ENCODE results near the gene PCDHGB5.
"Not testable (repeated sequence)": the region's sequence is repeated elsewhere in the genome, so short reads cannot be mapped to it uniquely, and the experiment has no call there.

PCDHGB5 gene

GRCh38 chr5:141397756-141398551, at the start of gene PCDHGB5:
Gene PCDHGB5, plus strand, starts transcription at chr5:141397947. Its CDS starts 181 bp downstream, at chr5:141398128.
- not testable (repeated sequence) for DNase-seq (ENCODE audit: low read depth)

DNA sequence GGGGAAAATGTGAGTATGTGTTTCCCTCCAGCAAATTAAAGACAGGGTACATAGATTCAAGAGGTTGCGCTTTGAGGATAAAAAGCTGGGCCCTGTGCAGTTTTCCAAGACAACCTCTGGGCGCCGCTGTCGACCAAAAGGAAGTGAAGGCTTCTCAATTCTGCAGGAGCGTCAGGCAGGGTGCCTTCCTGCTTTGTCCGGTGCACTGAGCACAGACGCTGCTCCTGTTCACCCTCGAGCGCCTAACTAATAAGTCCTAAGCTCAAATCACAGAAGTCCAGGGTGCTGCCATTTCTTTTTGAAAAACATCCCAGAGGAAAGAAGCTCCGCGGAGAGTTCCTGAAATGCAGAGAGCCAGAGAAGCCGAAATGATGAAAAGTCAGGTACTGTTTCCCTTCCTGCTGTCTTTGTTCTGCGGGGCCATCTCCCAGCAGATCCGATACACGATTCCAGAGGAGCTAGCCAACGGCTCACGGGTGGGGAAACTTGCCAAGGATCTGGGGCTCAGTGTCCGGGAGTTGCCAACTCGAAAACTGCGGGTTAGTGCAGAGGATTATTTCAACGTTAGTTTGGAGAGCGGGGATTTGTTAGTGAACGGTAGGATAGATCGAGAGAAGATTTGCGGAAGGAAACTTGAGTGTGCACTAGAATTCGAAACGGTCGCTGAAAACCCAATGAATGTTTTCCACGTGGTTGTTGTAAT, 47.7 kb upstream of the PCDHGB5 start, which contains the start of gene PCDHGB1:
Gene PCDHGB1, plus strand, starts transcription at position 183 of the 703 bp plus-strand sequence. Its CDS starts 162 bp downstream, at position 345.
- no peak for DNase-seq (ENCODE audit: low read depth)

DNA sequence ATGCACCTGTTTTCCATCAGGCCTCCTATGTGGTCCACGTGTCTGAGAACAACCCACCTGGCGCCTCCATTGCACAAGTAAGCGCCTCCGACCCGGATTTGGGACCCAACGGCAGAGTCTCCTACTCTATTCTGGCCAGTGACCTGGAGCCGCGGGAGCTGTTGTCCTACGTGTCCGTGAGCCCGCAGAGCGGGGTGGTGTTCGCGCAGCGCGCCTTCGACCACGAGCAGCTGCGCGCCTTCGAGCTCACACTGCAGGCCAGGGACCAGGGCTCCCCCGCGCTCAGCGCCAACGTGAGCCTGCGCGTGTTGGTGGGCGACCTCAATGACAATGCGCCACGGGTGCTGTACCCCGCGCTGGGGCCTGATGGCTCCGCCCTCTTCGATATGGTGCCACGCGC, 46.2 kb upstream of the PCDHGB5 start:
- no peak for DNase-seq (ENCODE audit: low read depth)

- no peak for DNase-seq (ENCODE audit: low read depth)
These were observed 42.8 kb upstream of the PCDHGB5 start, which contains the start of gene PCDHGA4 for GRCh38 chr5:141354900-141355469. Gene PCDHGA4, plus strand, starts transcription at chr5:141355021. Its CDS starts 87 bp downstream, at chr5:141355108.

DNA sequence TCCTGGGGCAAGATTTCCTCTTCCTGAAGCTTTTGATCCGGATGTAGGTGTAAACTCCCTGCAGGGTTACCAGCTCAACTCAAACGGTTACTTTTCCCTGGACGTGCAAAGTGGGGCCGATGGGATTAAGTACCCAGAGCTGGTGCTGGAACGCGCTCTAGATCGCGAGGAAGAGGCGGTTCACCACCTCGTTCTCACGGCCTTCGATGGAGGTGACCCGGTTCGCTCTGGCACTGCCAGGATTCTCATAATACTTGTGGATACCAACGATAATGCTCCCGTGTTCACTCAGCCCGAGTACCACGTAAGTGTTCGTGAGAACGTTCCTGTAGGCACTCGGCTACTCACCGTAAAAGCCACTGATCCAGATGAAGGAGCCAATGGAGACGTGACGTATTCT, 42.1 kb upstream of the PCDHGB5 start:
- no peak for DNase-seq (ENCODE audit: low read depth)

- DNase-seq (ENCODE audit: low read depth), result no peak
These were observed 41.6 kb upstream of the PCDHGB5 start for GRCh38 chr5:141356133-141356532.

- no peak for DNase-seq (ENCODE audit: low read depth)
These were observed 40.8 kb upstream of the PCDHGB5 start for GRCh38 chr5:141356950-141357349.

DNA sequence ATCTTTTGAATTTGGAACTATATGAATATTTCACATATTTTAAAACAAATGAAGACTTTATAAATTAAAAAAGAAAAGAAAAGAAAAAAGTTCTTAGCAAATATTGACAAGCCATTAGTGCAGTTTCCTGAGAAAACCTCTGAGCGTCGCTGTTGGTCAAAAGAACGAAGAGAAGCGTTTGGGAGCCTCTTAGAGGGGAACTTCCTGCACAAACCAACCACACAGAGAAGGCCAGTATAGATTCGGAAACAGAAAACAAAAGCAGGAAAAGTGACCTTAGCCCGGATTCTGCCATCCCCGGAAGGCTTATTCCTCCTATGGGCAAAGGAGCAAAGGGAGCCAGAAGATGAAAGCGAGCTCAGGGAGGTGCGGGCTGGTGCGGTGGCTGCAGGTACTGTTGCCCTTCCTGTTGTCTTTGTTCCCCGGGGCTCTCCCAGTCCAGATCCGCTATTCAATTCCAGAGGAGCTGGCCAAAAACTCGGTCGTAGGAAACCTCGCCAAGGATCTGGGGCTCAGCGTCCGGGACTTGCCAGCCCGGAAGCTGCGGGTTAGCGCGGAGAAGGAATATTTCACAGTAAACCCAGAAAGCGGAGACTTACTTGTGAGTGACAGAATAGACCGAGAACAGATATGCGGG, 37.8 kb upstream of the PCDHGB5 start, which contains the start of gene PCDHGB2:
Gene PCDHGB2, plus strand, starts transcription at position 205 of the 637 bp plus-strand sequence. Its CDS starts 142 bp downstream, at position 347.
- no peak for DNase-seq (ENCODE audit: low read depth)

- DNase-seq (ENCODE audit: low read depth), result no peak
These were observed 37.1 kb upstream of the PCDHGB5 start for GRCh38 chr5:141360685-141361084.

DNA sequence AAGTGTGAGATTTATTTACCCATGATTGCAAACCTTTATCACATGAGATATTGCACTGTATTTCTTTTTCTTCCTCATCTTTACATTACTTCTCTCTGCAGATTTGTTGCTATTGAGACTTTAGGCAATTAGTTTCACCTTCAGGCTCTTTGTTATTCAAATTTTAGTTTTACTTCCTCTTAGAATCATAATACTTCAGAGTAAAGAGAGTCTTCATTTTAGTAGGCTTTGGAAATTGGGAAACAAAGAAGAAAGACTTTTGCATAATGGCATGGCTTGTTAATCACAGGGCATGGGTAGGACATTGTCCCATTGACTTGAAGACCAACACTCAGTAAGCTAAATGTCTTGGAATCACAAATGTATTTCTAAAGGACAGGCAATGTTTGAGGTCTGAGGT, 35.0 kb upstream of the PCDHGB5 start:
- no peak for DNase-seq (ENCODE audit: low read depth)

GRCh38 chr5:141363952-141364660, 33.6 kb upstream of the PCDHGB5 start, which contains the start of gene PCDHGA5:
Gene PCDHGA5, plus strand, starts transcription at chr5:141364162. Its CDS starts 169 bp downstream, at chr5:141364331.
- no peak for DNase-seq (ENCODE audit: low read depth)

DNA sequence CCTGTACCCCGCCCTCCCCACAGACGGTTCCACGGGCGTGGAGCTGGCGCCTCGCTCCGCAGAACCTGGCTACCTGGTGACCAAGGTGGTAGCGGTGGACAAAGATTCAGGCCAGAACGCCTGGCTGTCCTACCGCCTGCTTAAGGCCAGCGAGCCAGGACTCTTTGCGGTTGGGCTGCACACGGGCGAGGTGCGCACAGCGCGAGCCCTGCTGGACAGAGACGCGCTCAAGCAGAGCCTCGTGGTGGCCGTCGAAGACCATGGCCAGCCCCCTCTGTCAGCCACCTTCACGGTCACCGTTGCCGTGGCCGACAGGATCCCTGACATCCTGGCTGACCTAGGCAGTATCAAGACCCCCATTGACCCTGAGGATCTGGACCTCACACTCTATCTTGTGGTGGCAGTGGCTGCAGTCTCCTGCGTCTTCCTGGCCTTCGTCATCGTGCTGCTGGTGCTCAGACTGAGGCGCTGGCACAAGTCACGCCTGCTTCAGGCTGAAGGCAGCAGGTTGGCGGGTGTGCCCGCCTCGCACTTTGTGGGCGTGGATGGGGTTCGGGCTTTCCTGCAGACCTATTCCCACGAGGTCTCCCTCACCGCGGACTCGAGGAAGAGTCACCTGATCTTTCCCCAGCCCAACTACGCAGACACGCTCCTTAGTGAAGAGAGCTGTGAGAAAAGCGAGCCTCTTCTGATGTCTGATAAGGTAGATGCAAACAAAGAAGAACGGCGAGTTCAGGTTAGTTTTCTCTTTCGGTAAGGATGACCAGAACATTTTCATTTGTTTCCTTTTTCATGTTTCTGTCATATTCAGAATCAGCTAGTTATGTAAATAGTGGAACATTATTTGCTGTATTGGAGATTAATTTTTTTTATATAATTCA, 31.5 kb upstream of the PCDHGB5 start:
- DNase-seq (ENCODE audit: low read depth), result no peak

DNA sequence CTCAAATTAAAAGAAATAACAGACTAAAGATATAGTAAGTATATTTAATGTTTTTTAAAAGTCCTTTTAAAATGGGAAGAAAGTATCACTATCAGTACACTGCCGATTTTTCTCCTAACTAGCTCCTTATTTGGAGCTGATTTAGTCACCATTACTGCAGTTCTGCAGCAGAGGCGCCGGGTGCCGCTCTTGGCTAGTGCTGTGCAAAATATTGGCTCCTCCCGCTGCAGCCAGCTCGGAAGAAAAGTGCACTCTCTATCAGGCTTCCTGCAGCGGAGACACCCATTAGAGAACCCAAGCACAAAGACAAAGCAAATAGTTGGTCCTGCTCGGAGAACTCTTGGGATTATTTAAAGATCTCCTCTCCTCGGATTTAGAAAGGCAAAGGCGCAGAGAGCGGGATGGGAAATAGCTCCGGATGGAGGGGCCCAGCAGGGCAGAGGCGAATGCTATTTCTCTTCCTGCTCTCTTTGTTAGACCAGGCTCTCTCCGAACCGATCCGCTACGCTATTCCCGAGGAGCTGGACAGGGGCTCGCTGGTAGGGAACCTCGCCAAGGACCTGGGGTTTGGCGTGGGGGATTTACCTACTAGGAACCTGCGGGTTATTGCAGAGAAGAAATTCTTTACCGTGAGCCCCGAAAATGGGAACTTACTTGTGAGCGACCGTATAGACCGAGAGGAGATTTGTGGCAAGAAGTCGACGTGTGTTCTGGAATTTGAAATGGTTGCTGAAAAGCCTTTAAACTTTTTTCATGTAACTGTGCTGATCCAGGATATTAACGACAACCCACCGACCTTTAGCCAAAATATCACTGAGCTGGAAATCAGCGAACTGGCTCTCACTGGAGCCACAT, 27.5 kb upstream of the PCDHGB5 start, which contains the start of gene PCDHGB3:
Gene PCDHGB3, plus strand, starts transcription at position 249 of the 855 bp plus-strand sequence. Its CDS starts 153 bp downstream, at position 402.
- no peak for DNase-seq (ENCODE audit: low read depth)

GRCh38 chr5:141371572-141372475, 25.9 kb upstream of the PCDHGB5 start:
- no peak for DNase-seq (ENCODE audit: low read depth)

GRCh38 chr5:141373673-141374317, 24.0 kb upstream of the PCDHGB5 start, which contains the start of gene PCDHGA6:
Gene PCDHGA6, plus strand, starts transcription at chr5:141373891. Its CDS starts 193 bp downstream, at chr5:141374084.
- no peak for DNase-seq (ENCODE audit: low read depth)

DNA sequence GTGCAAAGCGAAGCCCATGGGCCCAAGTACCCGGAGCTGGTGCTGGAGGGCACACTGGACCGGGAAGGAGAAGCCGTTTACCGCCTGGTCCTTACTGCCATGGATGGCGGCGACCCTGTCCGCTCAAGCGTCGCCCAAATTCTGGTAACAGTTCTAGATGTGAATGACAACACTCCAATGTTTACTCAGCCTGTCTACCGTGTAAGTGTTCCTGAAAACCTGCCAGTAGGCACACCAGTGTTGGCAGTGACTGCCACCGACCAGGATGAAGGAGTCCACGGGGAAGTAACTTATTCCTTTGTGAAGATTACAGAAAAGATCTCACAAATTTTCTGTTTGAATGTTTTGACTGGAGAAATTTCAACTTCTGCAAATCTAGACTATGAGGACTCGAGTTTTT, 23.1 kb upstream of the PCDHGB5 start:
- DNase-seq (ENCODE audit: low read depth), result no peak

GRCh38 chr5:141375444-141376155, 22.1 kb upstream of the PCDHGB5 start:
- not testable (repeated sequence) for DNase-seq (ENCODE audit: low read depth)

Measured in activated T-helper 1 cell treated with Interleukin-2 at 50 U/mL for 16 hours (primary cell).